Neural progenitor cell (in vitro differentiated cells): ENCODE measurements around the gene NRG3.

Source experiments
- CTCF ChIP-seq: fragments of 200-600 bp; sonication (generic); IDR thresholded peaks from 2 replicates; pipeline ENCODE4 v1.5.1; 2017; ENCODE audit warnings: antibody characterized with exemption, mild to moderate bottlenecking
- EZH2phosphoT487 ChIP-seq: fragments of 200-600 bp; sonication (generic); IDR thresholded peaks from 2 replicates; pipeline ENCODE4 v1.6.1; 2017; ENCODE audit warnings: antibody characterized with exemption

GRCh38 chr10:81995254-81995653 is 120.3 kb downstream of the NRG3 start:
- no peak for TF ChIP-seq CTCF
- no peak for TF ChIP-seq EZH2phosphoT487
